K562 (cell line): Measurements from ENCODE around the gene CENPA. TPM values are rescaled to one million over a fixed set of nuclear protein-coding genes. Genes with fewer than 3 reads are reported as not detected.

ENCODE experiments used
- PHF8 ChIP-seq: fragments of 200-600 bp; sonication (generic); IDR thresholded peaks from 2 replicates; pipeline ENCODE4 v1.6.1; 2012; ENCODE audit warnings: mixed run types, mild to moderate bottlenecking, inconsistent platforms, low read length, moderate library complexity, borderline replicate concordance
- RCOR1 ChIP-seq, 2 experiments: IDR thresholded peaks; 2 replicates each; pipeline ENCODE4 v1.6.1; 2012; ENCODE audit warnings: low read depth in 2 of 2, low read length in 2 of 2, borderline replicate concordance in 1 of 2, improper control_type of control experiment in 1 of 2
- ZBTB7A ChIP-seq: IDR thresholded peaks from 2 replicates; pipeline ENCODE4 v1.6.1; 2011; ENCODE audit warnings: low read depth, mild to moderate bottlenecking, low read length, moderate library complexity, borderline replicate concordance; ENCODE audit not compliant: control insufficient read depth
- polyA plus RNA-seq, 8 experiments: library from polyadenylated mRNA; depleted of rRNA in 4 of 8; stranded (reverse) in 5 of 8; unstranded in 3 of 8; fragments of >200 nt; fragmentation: Nextera tagmentation in 2 of 8; fragmentation: Illumina TruSeq in 1 of 8; extraction: Ambion mirVana in 2 of 8; extraction: Trizol in 1 of 8; gene quantifications; 2 replicates each; pipeline versions ENCODE4 v1.2.1 to v1.2.3, GENCODE V29; 2011 to 2014; ENCODE audit warnings: inconsistent platforms in 1 of 8, missing spikeins in 1 of 8
- total RNA-seq, 7 experiments: library from RNA; depleted of rRNA in 6 of 7; stranded (reverse); fragments of >200 nt in 6 of 7; fragmentation: Illumina TruSeq in 2 of 7; extraction: Trizol in 2 of 7; gene quantifications; 2 replicates each; pipeline versions ENCODE4 v1.2.1 to v1.2.3, GENCODE V29; 2011 to 2021; ENCODE audit warnings: low replicate concordance in 1 of 7
- TF ChIP-seq, protein P1 (sequence below), 2 experiments: IDR thresholded peaks; 2 replicates each; pipeline ENCODE4 v1.6.1; 2011; ENCODE audit warnings: borderline replicate concordance in 1 of 2, control low read depth in 1 of 2, low read depth in 1 of 2, low read length in 1 of 2, mild to moderate bottlenecking in 1 of 2, mixed read lengths in 1 of 2, moderate library complexity in 1 of 2; ENCODE audit not compliant: insufficient read depth in 1 of 2, insufficient read length in 1 of 2, poor library complexity in 1 of 2, severe bottlenecking in 1 of 2; ENCODE audit errors: extremely low read depth in 1 of 2
- TF ChIP-seq, protein P2 (sequence below): fragments of 200-800 bp; sonication (Bioruptor generic); IDR thresholded peaks from 2 replicates; pipeline ENCODE4 v1.6.1; 2017; ENCODE audit warnings: missing genetic modification characterization, missing compliant biosample characterization
- TF ChIP-seq, protein P3 (sequence below): sonication (generic); formaldehyde crosslinking; IDR thresholded peaks from 2 replicates; pipeline ENCODE4 v1.4.0; 2020; ENCODE audit warnings: mild to moderate bottlenecking, missing genetic modification reagents
- TF ChIP-seq, protein P4 (sequence below), 2 experiments: fragments of 450-650 bp; formaldehyde crosslinking in 1 of 2; IDR thresholded peaks; 2 replicates each; pipeline versions ENCODE4 v1.4.0 to v1.6.1; 2014 to 2020; ENCODE audit warnings: mild to moderate bottlenecking in 2 of 2, borderline replicate concordance in 1 of 2, low read depth in 1 of 2
- TF ChIP-seq, protein P5 (sequence below): sonication (generic); formaldehyde crosslinking; IDR thresholded peaks from 2 replicates; pipeline ENCODE4 v1.8.1; 2023; ENCODE audit warnings: mild to moderate bottlenecking, missing genetic modification reagents, moderate library complexity

Gene CENPA
- total and polyA plus RNA-seq, 9 of the 15 experiments (the other 6 are each of a cell fraction or from before 2014, with no cell fraction given): 11.3 to 61.7 (median 44.7) TPM

DNA sequence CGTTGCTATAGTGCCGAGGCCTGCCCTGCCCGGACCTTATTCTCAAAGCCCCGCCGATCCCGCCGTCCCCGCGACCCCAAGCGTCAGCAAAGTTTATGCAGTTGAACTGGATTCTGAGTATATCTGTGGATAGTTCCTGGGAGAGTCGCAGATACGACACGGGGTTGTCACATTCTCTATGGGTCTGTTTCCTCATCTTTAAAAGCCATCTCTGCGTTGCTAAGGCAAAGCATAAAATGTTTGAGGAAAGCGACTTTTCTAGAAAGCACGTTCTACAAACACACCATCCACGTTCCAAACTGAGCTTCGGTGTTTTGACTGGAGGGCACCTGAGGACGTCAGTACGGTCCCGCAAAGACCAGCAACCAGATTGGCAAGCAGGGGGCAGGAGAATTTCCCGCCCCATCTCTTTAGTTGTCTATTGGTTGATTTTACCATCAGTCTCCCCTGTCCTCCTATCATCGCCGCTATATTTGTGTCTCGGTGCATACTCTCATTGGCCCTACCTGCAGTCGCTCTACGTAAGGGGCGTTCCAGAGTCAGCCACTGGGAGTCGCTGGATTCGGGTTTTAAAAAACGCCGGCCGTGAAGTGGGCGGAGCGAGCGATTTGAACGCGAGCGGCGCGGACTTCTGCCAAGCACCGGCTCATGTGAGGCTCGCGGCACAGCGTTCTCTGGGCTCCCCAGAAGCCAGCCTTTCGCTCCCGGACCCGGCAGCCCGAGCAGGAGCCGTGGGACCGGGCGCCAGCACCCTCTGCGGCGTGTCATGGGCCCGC, at the start of gene CENPA (continued):
- TF ChIP-seq PHF8: peak; percentile 55; the same call in 1 of the 2 replicates
- TF ChIP-seq, protein P1, sequence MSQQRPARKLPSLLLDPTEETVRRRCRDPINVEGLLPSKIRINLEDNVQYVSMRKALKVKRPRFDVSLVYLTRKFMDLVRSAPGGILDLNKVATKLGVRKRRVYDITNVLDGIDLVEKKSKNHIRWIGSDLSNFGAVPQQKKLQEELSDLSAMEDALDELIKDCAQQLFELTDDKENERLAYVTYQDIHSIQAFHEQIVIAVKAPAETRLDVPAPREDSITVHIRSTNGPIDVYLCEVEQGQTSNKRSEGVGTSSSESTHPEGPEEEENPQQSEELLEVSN (IDR thresholded peaks at IDR 0.05; ENCODE audit: borderline replicate concordance in 1 of 2, extremely low read depth in 1 of 2, insufficient read depth in 1 of 2, insufficient read length in 1 of 2, low read depth in 1 of 2, low read length in 1 of 2, poor library complexity in 1 of 2, severe bottlenecking in 1 of 2): peak; percentile 96 to 97
- TF ChIP-seq, protein P2, sequence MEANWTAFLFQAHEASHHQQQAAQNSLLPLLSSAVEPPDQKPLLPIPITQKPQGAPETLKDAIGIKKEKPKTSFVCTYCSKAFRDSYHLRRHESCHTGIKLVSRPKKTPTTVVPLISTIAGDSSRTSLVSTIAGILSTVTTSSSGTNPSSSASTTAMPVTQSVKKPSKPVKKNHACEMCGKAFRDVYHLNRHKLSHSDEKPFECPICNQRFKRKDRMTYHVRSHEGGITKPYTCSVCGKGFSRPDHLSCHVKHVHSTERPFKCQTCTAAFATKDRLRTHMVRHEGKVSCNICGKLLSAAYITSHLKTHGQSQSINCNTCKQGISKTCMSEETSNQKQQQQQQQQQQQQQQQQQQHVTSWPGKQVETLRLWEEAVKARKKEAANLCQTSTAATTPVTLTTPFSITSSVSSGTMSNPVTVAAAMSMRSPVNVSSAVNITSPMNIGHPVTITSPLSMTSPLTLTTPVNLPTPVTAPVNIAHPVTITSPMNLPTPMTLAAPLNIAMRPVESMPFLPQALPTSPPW (CRISPR knock-in tag): peak; percentile 34
- TF ChIP-seq, protein P3, sequence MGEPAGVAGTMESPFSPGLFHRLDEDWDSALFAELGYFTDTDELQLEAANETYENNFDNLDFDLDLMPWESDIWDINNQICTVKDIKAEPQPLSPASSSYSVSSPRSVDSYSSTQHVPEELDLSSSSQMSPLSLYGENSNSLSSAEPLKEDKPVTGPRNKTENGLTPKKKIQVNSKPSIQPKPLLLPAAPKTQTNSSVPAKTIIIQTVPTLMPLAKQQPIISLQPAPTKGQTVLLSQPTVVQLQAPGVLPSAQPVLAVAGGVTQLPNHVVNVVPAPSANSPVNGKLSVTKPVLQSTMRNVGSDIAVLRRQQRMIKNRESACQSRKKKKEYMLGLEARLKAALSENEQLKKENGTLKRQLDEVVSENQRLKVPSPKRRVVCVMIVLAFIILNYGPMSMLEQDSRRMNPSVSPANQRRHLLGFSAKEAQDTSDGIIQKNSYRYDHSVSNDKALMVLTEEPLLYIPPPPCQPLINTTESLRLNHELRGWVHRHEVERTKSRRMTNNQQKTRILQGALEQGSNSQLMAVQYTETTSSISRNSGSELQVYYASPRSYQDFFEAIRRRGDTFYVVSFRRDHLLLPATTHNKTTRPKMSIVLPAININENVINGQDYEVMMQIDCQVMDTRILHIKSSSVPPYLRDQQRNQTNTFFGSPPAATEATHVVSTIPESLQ (CRISPR knock-in tag): peak; percentile 47; the same call in 1 of the 2 replicates
- TF ChIP-seq, protein P4, sequence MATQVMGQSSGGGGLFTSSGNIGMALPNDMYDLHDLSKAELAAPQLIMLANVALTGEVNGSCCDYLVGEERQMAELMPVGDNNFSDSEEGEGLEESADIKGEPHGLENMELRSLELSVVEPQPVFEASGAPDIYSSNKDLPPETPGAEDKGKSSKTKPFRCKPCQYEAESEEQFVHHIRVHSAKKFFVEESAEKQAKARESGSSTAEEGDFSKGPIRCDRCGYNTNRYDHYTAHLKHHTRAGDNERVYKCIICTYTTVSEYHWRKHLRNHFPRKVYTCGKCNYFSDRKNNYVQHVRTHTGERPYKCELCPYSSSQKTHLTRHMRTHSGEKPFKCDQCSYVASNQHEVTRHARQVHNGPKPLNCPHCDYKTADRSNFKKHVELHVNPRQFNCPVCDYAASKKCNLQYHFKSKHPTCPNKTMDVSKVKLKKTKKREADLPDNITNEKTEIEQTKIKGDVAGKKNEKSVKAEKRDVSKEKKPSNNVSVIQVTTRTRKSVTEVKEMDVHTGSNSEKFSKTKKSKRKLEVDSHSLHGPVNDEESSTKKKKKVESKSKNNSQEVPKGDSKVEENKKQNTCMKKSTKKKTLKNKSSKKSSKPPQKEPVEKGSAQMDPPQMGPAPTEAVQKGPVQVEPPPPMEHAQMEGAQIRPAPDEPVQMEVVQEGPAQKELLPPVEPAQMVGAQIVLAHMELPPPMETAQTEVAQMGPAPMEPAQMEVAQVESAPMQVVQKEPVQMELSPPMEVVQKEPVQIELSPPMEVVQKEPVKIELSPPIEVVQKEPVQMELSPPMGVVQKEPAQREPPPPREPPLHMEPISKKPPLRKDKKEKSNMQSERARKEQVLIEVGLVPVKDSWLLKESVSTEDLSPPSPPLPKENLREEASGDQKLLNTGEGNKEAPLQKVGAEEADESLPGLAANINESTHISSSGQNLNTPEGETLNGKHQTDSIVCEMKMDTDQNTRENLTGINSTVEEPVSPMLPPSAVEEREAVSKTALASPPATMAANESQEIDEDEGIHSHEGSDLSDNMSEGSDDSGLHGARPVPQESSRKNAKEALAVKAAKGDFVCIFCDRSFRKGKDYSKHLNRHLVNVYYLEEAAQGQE (IDR thresholded peaks at IDR 0.05; ENCODE audit: borderline replicate concordance): no peak
- TF ChIP-seq, protein P4 (CRISPR knock-in tag; IDR thresholded peaks at IDR 0.05; ENCODE audit: low read depth): no peak; the same call in none of the 2 replicates
- 0 out of 2 replicates have a peak, but pooled peaks have one; percentile 28 for TF ChIP-seq ZBTB7A
- TF ChIP-seq, protein P5, sequence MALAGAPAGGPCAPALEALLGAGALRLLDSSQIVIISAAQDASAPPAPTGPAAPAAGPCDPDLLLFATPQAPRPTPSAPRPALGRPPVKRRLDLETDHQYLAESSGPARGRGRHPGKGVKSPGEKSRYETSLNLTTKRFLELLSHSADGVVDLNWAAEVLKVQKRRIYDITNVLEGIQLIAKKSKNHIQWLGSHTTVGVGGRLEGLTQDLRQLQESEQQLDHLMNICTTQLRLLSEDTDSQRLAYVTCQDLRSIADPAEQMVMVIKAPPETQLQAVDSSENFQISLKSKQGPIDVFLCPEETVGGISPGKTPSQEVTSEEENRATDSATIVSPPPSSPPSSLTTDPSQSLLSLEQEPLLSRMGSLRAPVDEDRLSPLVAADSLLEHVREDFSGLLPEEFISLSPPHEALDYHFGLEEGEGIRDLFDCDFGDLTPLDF (CRISPR knock-in tag): peak; percentile 92
- peak in 1 of 2 experiments; percentile 56; a peak in 1 of 4 replicates for TF ChIP-seq RCOR1 (IDR thresholded peaks at IDR 0.05; ENCODE audit: borderline replicate concordance in 1 of 2, low read depth in 2 of 2, low read length in 2 of 2)
